ENCODE data around the gene ARPP19. TPM values are rescaled to one million over a fixed set of nuclear protein-coding genes. Genes with fewer than 3 reads are reported as not detected.

ARPP19 gene
- total RNA-seq, 2 experiments from 2014 or later: 129 TPM

DNA sequence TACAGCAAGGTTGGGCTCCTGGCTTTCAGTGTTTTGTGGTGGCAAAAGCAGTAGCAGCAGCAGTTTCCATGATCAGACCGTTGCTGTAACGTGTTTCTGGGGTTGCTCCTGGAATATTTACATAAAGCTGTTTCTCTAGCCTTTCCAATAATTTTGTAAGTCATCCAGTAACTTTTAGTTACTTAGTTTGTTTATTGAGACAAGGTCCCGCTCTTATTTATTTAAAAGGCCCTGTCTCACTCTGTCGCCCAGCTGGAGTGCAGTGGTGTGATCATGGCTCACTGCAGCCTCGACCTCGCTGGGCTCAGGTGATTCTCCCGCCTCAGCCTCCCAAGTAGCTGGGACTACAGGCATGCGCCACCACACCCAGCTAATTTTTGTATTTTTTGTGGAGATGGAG, 31.4 kb downstream of the ARPP19 start:
- H3K9me3 Mint-ChIP-seq: peaks cover 10% of the 10 kb centered on the region
- CTCF ChIA-PET: interaction anchor here (1.1 kb wide), 1 partner anchor 17 kb away, joined by 3 read pairs; no protein-coding TSS in a partner anchor
- TF ChIP-seq, protein P1, sequence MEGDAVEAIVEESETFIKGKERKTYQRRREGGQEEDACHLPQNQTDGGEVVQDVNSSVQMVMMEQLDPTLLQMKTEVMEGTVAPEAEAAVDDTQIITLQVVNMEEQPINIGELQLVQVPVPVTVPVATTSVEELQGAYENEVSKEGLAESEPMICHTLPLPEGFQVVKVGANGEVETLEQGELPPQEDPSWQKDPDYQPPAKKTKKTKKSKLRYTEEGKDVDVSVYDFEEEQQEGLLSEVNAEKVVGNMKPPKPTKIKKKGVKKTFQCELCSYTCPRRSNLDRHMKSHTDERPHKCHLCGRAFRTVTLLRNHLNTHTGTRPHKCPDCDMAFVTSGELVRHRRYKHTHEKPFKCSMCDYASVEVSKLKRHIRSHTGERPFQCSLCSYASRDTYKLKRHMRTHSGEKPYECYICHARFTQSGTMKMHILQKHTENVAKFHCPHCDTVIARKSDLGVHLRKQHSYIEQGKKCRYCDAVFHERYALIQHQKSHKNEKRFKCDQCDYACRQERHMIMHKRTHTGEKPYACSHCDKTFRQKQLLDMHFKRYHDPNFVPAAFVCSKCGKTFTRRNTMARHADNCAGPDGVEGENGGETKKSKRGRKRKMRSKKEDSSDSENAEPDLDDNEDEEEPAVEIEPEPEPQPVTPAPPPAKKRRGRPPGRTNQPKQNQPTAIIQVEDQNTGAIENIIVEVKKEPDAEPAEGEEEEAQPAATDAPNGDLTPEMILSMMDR (IDR thresholded peaks at IDR 0.05): no peak

DNA sequence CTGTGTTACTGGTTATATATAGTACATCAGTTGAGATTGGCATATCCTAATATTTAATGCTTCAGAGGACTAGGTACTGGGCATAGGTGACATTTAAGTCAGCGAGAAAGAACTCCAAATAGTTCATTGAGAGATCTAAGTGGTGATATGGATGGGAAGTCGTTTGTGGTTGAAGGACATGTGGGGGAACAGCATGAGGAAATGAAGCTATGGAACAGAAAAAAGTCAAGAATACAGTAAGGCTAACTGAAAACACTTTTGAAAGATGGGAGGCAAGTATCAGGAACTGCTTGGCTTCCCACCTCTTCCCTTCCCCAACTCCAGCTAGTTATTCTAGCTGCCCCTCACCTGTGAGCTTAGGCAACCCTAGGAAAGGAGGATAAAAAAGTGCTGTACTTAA, 36.4 kb downstream of the ARPP19 start:
- DNase-seq (no peak), ATAC-seq (no peak)
- Mint-ChIP-seq H3K27me3 (peaks cover 12% of the 10 kb centered on the region), H3K36me3 (ENCODE audit: low read depth) (no peaks in the 10 kb centered on the region), H3K9me3 (no peaks in the 10 kb centered on the region), H3K27ac (no peak overlapping the region), H3K4me1 (ENCODE audit: low read depth) (peaks cover 20% of the 10 kb centered on the region), H3K4me3 (no peak overlapping the region)
- POLR2A ChIA-PET: interaction anchor here (0.6 kb wide), 1 partner anchor 80 kb away, joined by 4 read pairs; no protein-coding TSS in a partner anchor
- intact Hi-C loops (cut with micrococcal nuclease): loop anchor here (10.0 kb wide), 1 partner anchor 268 kb away; no protein-coding TSS in a partner anchor
- TF ChIP-seq, protein P1 (IDR thresholded peaks at IDR 0.05): no peak
- CTCF ChIA-PET: no interaction called here

More for the DNA sequence above, 31.4 kb downstream of the ARPP19 start:
- no peaks in the 10 kb centered on the region for H3K36me3 Mint-ChIP-seq (ENCODE audit: low read depth)
- no peak overlapping the region for H3K27ac Mint-ChIP-seq
- ATAC-seq (no peak), DNase-seq (no peak)
- POLR2A ChIA-PET: no interaction called here
- peaks cover 5% of the 10 kb centered on the region for H3K4me1 Mint-ChIP-seq (ENCODE audit: low read depth)
- no peak overlapping the region for H3K4me3 Mint-ChIP-seq
- intact Hi-C loops (cut with micrococcal nuclease): loop anchor here (10.0 kb wide), 1 partner anchor 273 kb away; no protein-coding TSS in a partner anchor
- peaks cover 8% of the 10 kb centered on the region for H3K27me3 Mint-ChIP-seq

DNA sequence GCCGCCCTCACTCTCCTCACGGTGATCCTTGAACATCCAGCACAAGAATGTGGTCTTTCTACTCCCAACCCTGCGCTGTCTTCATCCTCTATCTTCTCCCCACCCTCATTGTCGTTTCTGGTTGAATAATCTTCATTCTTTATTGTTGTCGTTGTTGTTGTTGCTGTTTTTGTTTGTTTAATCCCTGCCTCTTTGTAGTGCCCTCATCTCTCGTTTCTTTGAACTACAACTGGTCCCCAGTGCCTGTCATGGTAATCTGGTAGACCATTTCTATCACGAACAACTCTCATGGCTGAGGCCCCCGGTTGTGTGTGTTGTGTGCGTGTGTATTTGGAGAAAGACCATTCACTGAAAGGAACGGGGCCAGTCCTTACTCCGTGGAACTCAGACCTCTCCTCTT, 38.9 kb downstream of the ARPP19 start:
- no peaks in the 10 kb centered on the region for H3K36me3 Mint-ChIP-seq (ENCODE audit: low read depth)
- peak overlapping the region; percentile 76 for H3K4me3 Mint-ChIP-seq
- H3K4me1 Mint-ChIP-seq (ENCODE audit: low read depth): peaks cover 33% of the 10 kb centered on the region
- no peak for DNase-seq
- no peak for ATAC-seq
- no peaks in the 10 kb centered on the region for H3K9me3 Mint-ChIP-seq
- peaks cover 11% of the 10 kb centered on the region for H3K27me3 Mint-ChIP-seq
- TF ChIP-seq, protein P1 (IDR thresholded peaks at IDR 0.05): no peak
- intact Hi-C loops (cut with micrococcal nuclease): loop anchor here (5.0 to 10.0 kb wide), 2 partner anchors 198 to 265 kb away; no protein-coding TSS in a partner anchor
- POLR2A ChIA-PET: interaction anchor here (0.9 kb wide), 1 partner anchor 16 kb away, joined by 3 read pairs; no protein-coding TSS in a partner anchor
- CTCF ChIA-PET: no interaction called here
- peak overlapping the region; percentile 88 for H3K27ac Mint-ChIP-seq

DNA sequence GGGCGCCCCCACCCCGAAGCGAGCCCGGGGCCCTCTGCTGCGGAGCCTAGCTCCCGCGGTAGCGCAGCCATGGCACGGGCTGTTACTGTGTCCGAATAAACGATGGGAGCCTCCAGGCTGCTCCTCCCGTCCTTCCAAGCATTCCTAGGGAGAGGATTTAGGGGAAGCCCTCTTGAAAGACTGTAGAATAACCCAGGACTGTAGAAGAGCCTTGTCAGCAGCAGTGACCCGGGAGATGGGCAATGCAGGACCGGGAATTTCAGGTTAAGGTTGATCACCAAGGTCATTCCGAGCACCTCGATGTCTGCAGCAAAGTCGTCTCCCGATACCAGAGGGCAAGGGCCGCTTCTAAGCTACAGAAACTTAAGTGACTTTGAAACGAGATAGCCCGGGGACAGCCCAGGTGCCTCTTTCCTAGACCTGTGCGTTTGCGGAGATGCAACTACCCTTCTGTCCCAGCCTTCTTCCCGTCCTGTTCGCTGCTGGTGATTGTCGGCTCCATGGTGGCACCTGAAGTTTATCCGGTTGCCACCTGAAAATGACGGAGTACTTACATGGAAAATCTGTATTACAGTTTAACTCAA, 39.4 kb downstream of the ARPP19 start:
- no peaks in the 10 kb centered on the region for H3K9me3 Mint-ChIP-seq
- DNase-seq: peak; percentile 37
- peaks cover 31% of the 10 kb centered on the region for H3K4me1 Mint-ChIP-seq (ENCODE audit: low read depth)
- H3K4me3 Mint-ChIP-seq: peak overlapping the region; percentile 76
- POLR2A ChIA-PET: interaction anchor here (0.9 to 1.6 kb wide), 4 partner anchors 17 to 276 kb away, joined by 3 to 4 read pairs (median 3); no protein-coding TSS in a partner anchor
- intact Hi-C loops (cut with micrococcal nuclease): loop anchor here (5.0 kb wide), 1 partner anchor 197 kb away; no protein-coding TSS in a partner anchor
- no peaks in the 10 kb centered on the region for H3K36me3 Mint-ChIP-seq (ENCODE audit: low read depth)
- no peak for ATAC-seq
- CTCF ChIA-PET: interaction anchor here (1.6 kb wide), 1 partner anchor 30 kb away, joined by 5 read pairs; no protein-coding TSS in a partner anchor
- peak overlapping the region; percentile 88 for H3K27ac Mint-ChIP-seq
- TF ChIP-seq, protein P1 (IDR thresholded peaks at IDR 0.05): no peak
- H3K27me3 Mint-ChIP-seq: peaks cover 9% of the 10 kb centered on the region

All from activated CD8-positive, alpha-beta T cell treated with anti-CD3 and anti-CD28 coated beads for 36 hours (primary cell).